OCI-LY7 (cell line): ENCODE data around the gene SPDYE17. TPM values are rescaled to one million over a fixed set of nuclear protein-coding genes. Genes with fewer than 3 reads are reported as not detected.
"Not testable (repeated sequence)": the region's sequence is repeated elsewhere in the genome, so short reads cannot be mapped to it uniquely, and the experiment has no call there.

Source experiments
- BruUV-seq: library from RNA; stranded (reverse); fragments of 400-500 nt; replicated peaks from 2 replicates; lab custom pipeline; 2021; lab: Mats Ljungman, UMichigan
- CTCF ChIA-PET: fragments of 300-600 bp; sonication (Branson Sonifier 250); formaldehyde crosslinking; loops from one replicate; lab custom pipeline; 2022; ENCODE audit warnings: antibody characterized with exemption; ENCODE audit not compliant: unreplicated experiment; lab: Charles Lee
- POLR2A ChIA-PET: fragments of 300-600 bp; sonication (Branson Sonifier 250); formaldehyde crosslinking; loops from one replicate; lab custom pipeline; 2022; ENCODE audit warnings: antibody characterized with exemption; lab: Charles Lee
- DNase-seq: peaks from one replicate; pipeline ENCODE4 v3.0.0-alpha.2; 2015; ENCODE audit warnings: low spot score
- H2AFZ ChIP-seq: fragments of 200-600 bp; sonication (generic), shearing (Covaris generic); 2 replicates; pipeline ENCODE4 v1.6.1; 2014; ENCODE audit warnings: mild to moderate bottlenecking, antibody characterized with exemption, low read length, moderate library complexity
- H3K27ac ChIP-seq: fragments of 200-600 bp; sonication (generic); 2 replicates; pipeline ENCODE4 v1.5.1; 2014; ENCODE audit warnings: mixed run types, low read depth, mild to moderate bottlenecking, moderate library complexity, low read length, inconsistent platforms; ENCODE audit not compliant: poor library complexity, severe bottlenecking
- H3K36me3 ChIP-seq: fragments of 200-600 bp; sonication (generic); 2 replicates; pipeline ENCODE4 v1.6.1; 2014; ENCODE audit warnings: mild to moderate bottlenecking, antibody characterized with exemption, low read length, moderate library complexity, mixed read lengths; ENCODE audit not compliant: insufficient read depth
- H3K4me1 ChIP-seq: fragments of 200-600 bp; sonication (generic); 2 replicates; pipeline ENCODE4 v1.5.1; 2014; ENCODE audit warnings: mild to moderate bottlenecking, low read length; ENCODE audit not compliant: insufficient read depth, poor library complexity, severe bottlenecking
- H3K4me2 ChIP-seq: fragments of 200-600 bp; sonication (generic); 2 replicates; pipeline ENCODE4 v1.6.1; 2014; ENCODE audit warnings: mild to moderate bottlenecking, low read length
- H3K4me3 ChIP-seq: fragments of 200-600 bp; sonication (generic); 2 replicates; pipeline ENCODE4 v1.5.1; 2014; ENCODE audit warnings: mild to moderate bottlenecking, low read depth, low read length; ENCODE audit not compliant: poor library complexity, severe bottlenecking
- H3K79me2 ChIP-seq: fragments of 200-600 bp; sonication (generic); 2 replicates; pipeline ENCODE4 v1.6.1; 2016; ENCODE audit warnings: low read depth, mild to moderate bottlenecking, low read length, moderate library complexity, mixed read lengths; ENCODE audit not compliant: insufficient read depth
- H3K9me2 ChIP-seq: fragments of 200-600 bp; sonication (generic); 2 replicates; pipeline ENCODE4 v1.6.1; 2016; ENCODE audit warnings: mild to moderate bottlenecking, low read length, mixed read lengths; ENCODE audit not compliant: insufficient read depth
- H3K9me3 ChIP-seq: fragments of 200-600 bp; sonication (generic); 2 replicates; pipeline ENCODE4 v1.6.1; 2014; ENCODE audit warnings: mild to moderate bottlenecking, mixed run types, low read length, mixed read lengths
- H4K20me1 ChIP-seq: fragments of 200-600 bp; sonication (generic); 2 replicates; pipeline ENCODE4 v1.6.1; 2014; ENCODE audit warnings: mild to moderate bottlenecking, antibody characterized with exemption, low read length, moderate library complexity, mixed read lengths; ENCODE audit not compliant: insufficient read depth
- intact Hi-C: fragments of 100-400 bp; cut with micrococcal nuclease; formaldehyde crosslinking; loops from one replicate; pipeline ENCODE4 v1.10.0; 2022; ENCODE audit not compliant: unreplicated experiment
- total RNA-seq, 2 experiments: library from RNA; depleted of rRNA in 1 of 2; stranded (reverse); fragments of >200 nt in 1 of 2; shearing (Covaris generic) in 1 of 2; gene quantifications; 2 replicates each; pipeline ENCODE4 v1.2.3, GENCODE V29; 2014 to 2022

SPDYE17 gene
- total RNA-seq, 2 experiments from 2014 or later = not detected

DNA sequence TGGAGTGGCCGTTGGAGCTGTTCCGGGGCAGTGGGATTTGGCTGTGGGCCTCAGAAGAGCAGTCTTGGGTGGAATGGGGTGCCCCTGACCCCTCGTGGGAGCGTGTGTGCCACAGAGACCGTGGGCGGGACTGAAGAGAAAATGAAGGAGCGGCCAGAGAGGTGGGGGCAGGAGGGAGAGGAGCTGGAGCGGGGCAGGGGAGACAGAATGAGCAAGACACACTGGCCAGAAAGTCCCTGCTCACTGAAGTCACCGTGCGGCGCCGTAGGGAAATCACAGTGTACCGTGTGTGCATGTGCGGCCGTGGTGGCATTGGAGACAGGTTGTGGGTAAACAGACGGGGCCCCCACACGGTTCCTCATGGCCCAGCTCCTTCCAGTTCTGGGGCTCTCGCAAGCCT lies 40.0 kb downstream of the SPDYE17 start:
- intact Hi-C loops, H4K20me1 ChIP-seq, H3K9me2 ChIP-seq, BruUV-seq, H2AFZ ChIP-seq, H3K4me3 ChIP-seq, H3K79me2 ChIP-seq, POLR2A ChIA-PET, DNase-seq, H3K9me3 ChIP-seq, H3K27ac ChIP-seq, H3K4me2 ChIP-seq, CTCF ChIA-PET, H3K4me1 ChIP-seq, H3K36me3 ChIP-seq: not testable (repeated sequence)

DNA sequence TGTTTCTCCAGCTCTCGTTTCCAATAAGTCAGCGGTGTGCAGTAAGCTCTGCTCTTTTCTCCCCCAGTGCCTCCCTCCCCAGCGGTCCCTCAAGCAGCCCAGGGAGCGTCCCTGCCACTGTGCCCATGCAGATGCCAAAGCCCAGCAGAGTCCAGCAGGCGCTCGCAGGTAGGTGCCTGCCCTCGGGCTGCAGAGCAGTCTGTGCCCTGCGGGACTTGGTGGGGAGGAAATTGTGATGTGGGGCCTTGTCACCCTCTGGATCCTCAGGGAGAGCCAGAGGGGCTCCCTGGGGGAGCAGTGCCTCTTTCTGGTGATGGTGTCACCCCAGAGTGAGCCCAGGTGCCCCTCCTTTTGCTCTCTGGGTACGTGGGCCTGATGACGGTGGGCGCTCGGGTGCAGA lies 42.0 kb downstream of the SPDYE17 start:
- H3K4me1 ChIP-seq, CTCF ChIA-PET, H3K4me2 ChIP-seq, H3K4me3 ChIP-seq, DNase-seq, H4K20me1 ChIP-seq, H3K9me3 ChIP-seq, H3K27ac ChIP-seq, H3K9me2 ChIP-seq, H3K36me3 ChIP-seq, intact Hi-C loops, H3K79me2 ChIP-seq, BruUV-seq, POLR2A ChIA-PET, H2AFZ ChIP-seq: not testable (repeated sequence)

- intact Hi-C loops, DNase-seq, H3K27ac ChIP-seq: not testable (repeated sequence)
Measured at GRCh38 chr7:76985924-76986717, 46.0 kb downstream of the SPDYE17 start.

DNA sequence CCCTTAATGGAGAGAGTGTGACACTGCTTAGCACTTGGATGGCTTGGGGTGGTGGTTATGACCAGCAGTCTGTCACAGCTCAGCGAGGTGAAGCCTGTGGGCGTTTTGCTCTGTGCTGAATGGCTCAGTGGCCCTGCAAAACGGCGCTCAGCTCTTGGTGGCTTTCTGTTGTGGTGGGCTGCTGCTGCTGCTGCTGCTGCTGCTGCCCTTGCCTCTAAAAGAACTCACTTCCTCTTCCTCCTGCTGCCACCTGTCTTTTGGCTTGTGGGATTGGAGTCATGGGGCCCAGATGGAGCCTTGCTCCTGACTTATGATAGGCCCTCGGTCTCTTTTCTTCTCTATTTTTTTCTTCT lies 47.4 kb downstream of the SPDYE17 start:
- H3K36me3 ChIP-seq, H3K9me2 ChIP-seq, intact Hi-C loops, H3K4me2 ChIP-seq, CTCF ChIA-PET, H2AFZ ChIP-seq, H3K4me3 ChIP-seq, H3K9me3 ChIP-seq, POLR2A ChIA-PET, H3K79me2 ChIP-seq, H4K20me1 ChIP-seq, H3K4me1 ChIP-seq, BruUV-seq, DNase-seq, H3K27ac ChIP-seq: not testable (repeated sequence)

More at GRCh38 chr7:76985924-76986717, 46.0 kb downstream of the SPDYE17 start:
- H3K4me2 ChIP-seq, H3K36me3 ChIP-seq, CTCF ChIA-PET, H2AFZ ChIP-seq, POLR2A ChIA-PET, H3K9me2 ChIP-seq, H4K20me1 ChIP-seq, H3K9me3 ChIP-seq, H3K4me1 ChIP-seq, BruUV-seq, H3K79me2 ChIP-seq, H3K4me3 ChIP-seq: not testable (repeated sequence)

- H4K20me1 ChIP-seq, POLR2A ChIA-PET, H3K36me3 ChIP-seq, H3K27ac ChIP-seq, H3K4me3 ChIP-seq, DNase-seq, intact Hi-C loops, H3K4me1 ChIP-seq, BruUV-seq, H3K79me2 ChIP-seq, H3K9me3 ChIP-seq, H2AFZ ChIP-seq, H3K9me2 ChIP-seq, H3K4me2 ChIP-seq, CTCF ChIA-PET: not testable (repeated sequence)
Measured at GRCh38 chr7:76983937-76984783, 48.0 kb downstream of the SPDYE17 start.

GRCh38 chr7:76983333-76983732 lies 48.8 kb downstream of the SPDYE17 start:
- intact Hi-C loops, BruUV-seq, H3K79me2 ChIP-seq, CTCF ChIA-PET, H4K20me1 ChIP-seq, H3K9me3 ChIP-seq, H3K9me2 ChIP-seq, H3K4me1 ChIP-seq, H3K27ac ChIP-seq, DNase-seq, H3K4me3 ChIP-seq, H2AFZ ChIP-seq, H3K36me3 ChIP-seq, POLR2A ChIA-PET, H3K4me2 ChIP-seq: not testable (repeated sequence)
